ENCODE data around the gene CELF1. TPM values are rescaled to one million over a fixed set of nuclear protein-coding genes. Genes with fewer than 3 reads are reported as not detected.

The CELF1 gene
- total and polyA plus RNA-seq, 2 experiments from 2014 or later: 124 to 233 TPM

- peak; percentile 89 for DNase-seq (ENCODE audit: low spot score)
- no peaks in the 10 kb centered on the region for H3K9me3 Mint-ChIP-seq
These were observed 37.3 kb upstream of the CELF1 start for GRCh38 chr11:47589977-47590861.

More at GRCh38 chr11:47589977-47590861, 37.3 kb upstream of the CELF1 start:
- Mint-ChIP-seq H3K27ac (no peak overlapping the region), H3K4me1 (peaks cover 21% of the 10 kb centered on the region), H3K4me3 (peak overlapping the region; percentile 59; the same call in 2 of the 3 replicates), H3K27me3 (ENCODE audit: insufficient read depth, low read depth, poor library complexity) (peaks cover 55% of the 10 kb centered on the region), H3K36me3 (ENCODE audit: low read depth) (peaks cover 2% of the 10 kb centered on the region; the same call in 2 of the 3 replicates)
- peaks cover 23% of the 10 kb centered on the region for H3K4me1 ChIP-seq (ENCODE audit: insufficient read depth)
- peaks cover 5% of the 10 kb centered on the region; the same call in 1 of the 2 replicates for H4K20me1 ChIP-seq (replicated peaks; ENCODE audit: insufficient read depth)
- peak overlapping the region; percentile 94; the same call in 1 of the 2 replicates for H2AFZ ChIP-seq
- peaks cover 60% of the 10 kb centered on the region for H3K27me3 ChIP-seq (ENCODE audit: insufficient read depth)
- H3K4me2 ChIP-seq: peak overlapping the region; percentile 77
- H3F3A ChIP-seq (replicated peaks; ENCODE audit: low read depth): no peaks in the 10 kb centered on the region
- H3K9me2 ChIP-seq (ENCODE audit: insufficient read depth): 0 out of 2 replicates have a peak, but pooled peaks cover 6% of the 10 kb centered on the region
- no peaks in the 10 kb centered on the region for H3K79me2 ChIP-seq (replicated peaks; ENCODE audit: insufficient read depth)
- no peak overlapping the region for H3K27ac ChIP-seq (ENCODE audit: low read depth)
- H3K36me3 ChIP-seq (ENCODE audit: insufficient read depth): no peaks in the 10 kb centered on the region
- TF ChIP-seq, protein P1, sequence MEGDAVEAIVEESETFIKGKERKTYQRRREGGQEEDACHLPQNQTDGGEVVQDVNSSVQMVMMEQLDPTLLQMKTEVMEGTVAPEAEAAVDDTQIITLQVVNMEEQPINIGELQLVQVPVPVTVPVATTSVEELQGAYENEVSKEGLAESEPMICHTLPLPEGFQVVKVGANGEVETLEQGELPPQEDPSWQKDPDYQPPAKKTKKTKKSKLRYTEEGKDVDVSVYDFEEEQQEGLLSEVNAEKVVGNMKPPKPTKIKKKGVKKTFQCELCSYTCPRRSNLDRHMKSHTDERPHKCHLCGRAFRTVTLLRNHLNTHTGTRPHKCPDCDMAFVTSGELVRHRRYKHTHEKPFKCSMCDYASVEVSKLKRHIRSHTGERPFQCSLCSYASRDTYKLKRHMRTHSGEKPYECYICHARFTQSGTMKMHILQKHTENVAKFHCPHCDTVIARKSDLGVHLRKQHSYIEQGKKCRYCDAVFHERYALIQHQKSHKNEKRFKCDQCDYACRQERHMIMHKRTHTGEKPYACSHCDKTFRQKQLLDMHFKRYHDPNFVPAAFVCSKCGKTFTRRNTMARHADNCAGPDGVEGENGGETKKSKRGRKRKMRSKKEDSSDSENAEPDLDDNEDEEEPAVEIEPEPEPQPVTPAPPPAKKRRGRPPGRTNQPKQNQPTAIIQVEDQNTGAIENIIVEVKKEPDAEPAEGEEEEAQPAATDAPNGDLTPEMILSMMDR (conservative IDR thresholded peaks at IDR 0.05; ENCODE audit: low read depth in 2 of 2): no peak
- TF ChIP-seq STAT1 (IDR thresholded peaks at IDR 0.05; ENCODE audit: unreplicated experiment) (no peak), EZH2 (IDR thresholded peaks at IDR 0.05; ENCODE audit: low read depth, unreplicated experiment) (no peak), NANOG (IDR thresholded peaks at IDR 0.05; ENCODE audit: borderline replicate concordance) (no peak), ZNF331 (CRISPR knock-in tag; IDR thresholded peaks at IDR 0.05; ENCODE audit: low read depth) (no peak), POLR2AphosphoS5 (IDR thresholded peaks at IDR 0.05; ENCODE audit: low read depth) (peak; percentile 57), JUNB (IDR thresholded peaks at IDR 0.05; ENCODE audit: unreplicated experiment) (no peak), ZNF114 (CRISPR knock-in tag; IDR thresholded peaks at IDR 0.05) (no peak), EZH2phosphoT487 (IDR thresholded peaks at IDR 0.05; ENCODE audit: unreplicated experiment) (no peak), ZNF462 (CRISPR knock-in tag; IDR thresholded peaks at IDR 0.05) (no peak), ETS1 (IDR thresholded peaks at IDR 0.05) (no peak), CREB1 (CRISPR knock-in tag; IDR thresholded peaks at IDR 0.05; ENCODE audit: low read depth) (peak; percentile 41)
- TF ChIP-seq, protein P2, sequence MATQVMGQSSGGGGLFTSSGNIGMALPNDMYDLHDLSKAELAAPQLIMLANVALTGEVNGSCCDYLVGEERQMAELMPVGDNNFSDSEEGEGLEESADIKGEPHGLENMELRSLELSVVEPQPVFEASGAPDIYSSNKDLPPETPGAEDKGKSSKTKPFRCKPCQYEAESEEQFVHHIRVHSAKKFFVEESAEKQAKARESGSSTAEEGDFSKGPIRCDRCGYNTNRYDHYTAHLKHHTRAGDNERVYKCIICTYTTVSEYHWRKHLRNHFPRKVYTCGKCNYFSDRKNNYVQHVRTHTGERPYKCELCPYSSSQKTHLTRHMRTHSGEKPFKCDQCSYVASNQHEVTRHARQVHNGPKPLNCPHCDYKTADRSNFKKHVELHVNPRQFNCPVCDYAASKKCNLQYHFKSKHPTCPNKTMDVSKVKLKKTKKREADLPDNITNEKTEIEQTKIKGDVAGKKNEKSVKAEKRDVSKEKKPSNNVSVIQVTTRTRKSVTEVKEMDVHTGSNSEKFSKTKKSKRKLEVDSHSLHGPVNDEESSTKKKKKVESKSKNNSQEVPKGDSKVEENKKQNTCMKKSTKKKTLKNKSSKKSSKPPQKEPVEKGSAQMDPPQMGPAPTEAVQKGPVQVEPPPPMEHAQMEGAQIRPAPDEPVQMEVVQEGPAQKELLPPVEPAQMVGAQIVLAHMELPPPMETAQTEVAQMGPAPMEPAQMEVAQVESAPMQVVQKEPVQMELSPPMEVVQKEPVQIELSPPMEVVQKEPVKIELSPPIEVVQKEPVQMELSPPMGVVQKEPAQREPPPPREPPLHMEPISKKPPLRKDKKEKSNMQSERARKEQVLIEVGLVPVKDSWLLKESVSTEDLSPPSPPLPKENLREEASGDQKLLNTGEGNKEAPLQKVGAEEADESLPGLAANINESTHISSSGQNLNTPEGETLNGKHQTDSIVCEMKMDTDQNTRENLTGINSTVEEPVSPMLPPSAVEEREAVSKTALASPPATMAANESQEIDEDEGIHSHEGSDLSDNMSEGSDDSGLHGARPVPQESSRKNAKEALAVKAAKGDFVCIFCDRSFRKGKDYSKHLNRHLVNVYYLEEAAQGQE (IDR thresholded peaks at IDR 0.05; ENCODE audit: unreplicated experiment): no peak
- peak; percentile 65 for ATAC-seq
- peak overlapping the region; percentile 53 for H3K4me3 ChIP-seq

All from GM23338 (cell line).